Activated CD4-positive, alpha-beta T cell treated with anti-CD3 and anti-CD28 coated beads for 48 hours (primary cell): ENCODE measurements around the gene CERCAM.

Experiments
- DNase-seq: peaks from one replicate; pipeline ENCODE4 v3.0.0-alpha.2; 2020

Gene CERCAM

GRCh38 chr9:128469070-128469469 lies 48.4 kb downstream of the CERCAM start:
- no peak for DNase-seq

- peak; percentile 8 for DNase-seq
Measured at GRCh38 chr9:128470560-128470959, 49.9 kb downstream of the CERCAM start.

- no peak for DNase-seq
Measured at GRCh38 chr9:128473104-128473503, 52.4 kb downstream of the CERCAM start.

GRCh38 chr9:128475867-128476266 lies 55.2 kb downstream of the CERCAM start:
- no peak for DNase-seq

- no peak for DNase-seq
Measured at GRCh38 chr9:128479262-128479661, 58.6 kb downstream of the CERCAM start.

- DNase-seq = no peak
Measured at GRCh38 chr9:128481561-128481960, 60.9 kb downstream of the CERCAM start.

GRCh38 chr9:128482186-128482585 lies 61.5 kb downstream of the CERCAM start:
- DNase-seq = no peak

GRCh38 chr9:128484686-128485413 lies 64.2 kb downstream of the CERCAM start:
- no peak for DNase-seq

- DNase-seq = no peak
Measured at GRCh38 chr9:128485414-128485855, 64.8 kb downstream of the CERCAM start.

- no peak for DNase-seq
Measured at GRCh38 chr9:128486201-128486600, 65.5 kb downstream of the CERCAM start.
